Stimulated activated CD8-positive, alpha-beta memory T cell treated with anti-CD3 and anti-CD28 coated beads, Interleukin-15, amount 100 ng/mL, for 24 hours (primary cell): ENCODE results near the gene PIEZO1.
"Not testable (repeated sequence)": the region's sequence is repeated elsewhere in the genome, so short reads cannot be mapped to it uniquely, and the experiment has no call there.

Experiments used
- DNase-seq: peaks from one replicate; pipeline ENCODE4 v3.0.0-alpha.2; 2020; ENCODE audit warnings: low read depth

Gene PIEZO1

GRCh38 chr16:88672776-88673175 is 112.2 kb downstream of the PIEZO1 start:
- no peak for DNase-seq

DNA sequence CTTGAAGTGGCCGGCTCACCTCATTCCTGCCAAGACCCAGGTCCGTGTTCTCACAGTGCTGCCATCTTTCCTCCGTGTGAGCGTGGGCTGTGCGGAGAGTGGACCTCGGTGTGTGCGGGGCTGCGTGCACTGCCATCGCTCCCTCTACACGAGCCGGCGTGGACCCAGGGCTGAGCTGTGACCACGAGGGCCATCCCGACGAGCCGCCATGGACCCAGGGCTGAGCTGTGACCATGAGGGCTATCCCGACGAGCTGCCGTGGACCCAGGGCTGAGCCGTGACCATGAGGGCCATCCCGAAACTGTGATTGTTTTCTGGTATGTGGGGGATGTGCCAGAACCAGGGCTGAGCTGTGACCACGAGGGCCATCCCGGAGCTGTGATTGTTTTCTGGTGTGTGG is 113.2 kb downstream of the PIEZO1 start:
- DNase-seq, result no peak

- no peak for DNase-seq
These were observed 115.0 kb downstream of the PIEZO1 start for GRCh38 chr16:88669980-88670379.

- DNase-seq, result not testable (repeated sequence)
These were observed 115.5 kb downstream of the PIEZO1 start for GRCh38 chr16:88669493-88669892.

- DNase-seq, result no peak
These were observed 117.6 kb downstream of the PIEZO1 start for GRCh38 chr16:88667461-88667860.

DNA sequence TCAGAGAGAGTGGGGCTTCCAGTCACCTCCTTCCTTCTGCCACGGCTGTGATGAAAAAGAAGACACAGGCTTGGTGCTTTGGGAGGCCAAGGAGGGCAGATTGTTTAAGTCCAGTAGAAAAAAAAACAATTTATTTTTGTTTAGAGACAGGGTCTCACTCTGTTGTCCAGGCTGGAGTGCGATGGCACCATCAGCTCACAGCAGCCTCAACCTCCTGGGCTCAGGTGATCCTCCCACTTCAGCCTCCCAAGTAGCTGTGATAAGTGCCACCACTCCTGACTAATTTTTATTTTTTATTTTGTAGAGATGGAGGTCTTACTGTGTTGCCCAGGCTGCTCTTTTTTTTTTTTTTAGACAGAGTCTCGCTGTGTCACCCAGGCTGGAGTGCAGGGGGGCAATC is 119.5 kb downstream of the PIEZO1 start:
- DNase-seq, result no peak
